GM18858 (cell line): ENCODE data around the gene RPUSD1.

ENCODE experiments used
- ATAC-seq: cut with Tn5 transposase; IDR thresholded peaks from one replicate; pipeline ENCODE4 v1.9.1; 2021; ENCODE audit not compliant: unreplicated experiment

The RPUSD1 gene

DNA sequence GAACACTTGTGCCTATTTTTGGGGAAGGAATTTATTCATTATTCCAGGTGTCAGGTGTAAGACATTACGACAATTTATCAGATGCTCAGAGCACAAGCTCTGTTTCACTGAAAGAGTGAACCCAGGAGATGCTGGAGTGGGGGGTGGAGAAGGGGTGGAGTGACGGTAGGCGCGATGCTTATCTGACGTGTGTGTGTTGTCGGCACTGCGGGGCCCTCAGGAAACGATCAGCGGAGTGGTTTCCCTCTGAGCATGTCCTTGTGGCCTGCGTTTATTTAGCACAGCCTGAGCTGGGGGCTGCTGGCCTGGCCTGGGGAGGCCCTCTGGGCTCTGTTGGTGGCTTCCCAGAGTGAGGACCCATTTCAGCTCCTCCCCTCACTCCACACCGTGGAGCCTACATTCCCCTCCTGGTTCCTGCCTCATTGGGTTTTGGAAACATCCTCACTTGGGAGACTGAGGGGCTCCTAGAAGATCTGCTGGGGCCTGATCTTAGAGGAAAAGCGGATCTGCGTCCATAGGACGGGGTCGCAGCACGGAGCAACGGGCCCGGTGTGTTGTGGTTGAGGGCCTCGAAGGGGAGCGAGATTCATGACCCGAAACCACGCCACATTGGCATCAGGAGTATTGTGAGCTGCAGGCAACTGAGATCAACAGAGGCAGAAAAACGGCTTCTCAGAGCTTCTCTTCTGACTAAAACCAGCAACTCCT, 31.3 kb upstream of the RPUSD1 start:
- no peak for ATAC-seq

DNA sequence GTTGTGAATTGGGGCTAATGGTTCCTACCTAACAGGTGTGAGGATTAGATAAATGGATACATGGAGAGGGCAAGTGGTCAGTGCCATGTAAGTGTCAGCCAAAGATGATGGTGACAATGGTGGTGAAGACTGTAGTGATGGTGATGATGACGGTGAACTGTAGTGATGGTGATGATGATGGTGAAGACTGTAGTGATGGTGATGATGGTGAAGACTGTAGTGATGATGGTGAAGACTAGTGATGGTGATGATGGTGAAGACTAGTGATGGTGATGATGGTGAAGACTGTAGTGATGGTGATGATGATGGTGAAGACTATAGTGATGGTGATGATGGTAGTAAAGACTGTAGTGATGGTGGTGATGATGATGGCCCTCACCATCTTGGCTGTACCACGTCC, 30.4 kb upstream of the RPUSD1 start:
- ATAC-seq: no peak

- no peak for ATAC-seq
Observed at GRCh38 chr16:818132-818531, 30.0 kb upstream of the RPUSD1 start.

DNA sequence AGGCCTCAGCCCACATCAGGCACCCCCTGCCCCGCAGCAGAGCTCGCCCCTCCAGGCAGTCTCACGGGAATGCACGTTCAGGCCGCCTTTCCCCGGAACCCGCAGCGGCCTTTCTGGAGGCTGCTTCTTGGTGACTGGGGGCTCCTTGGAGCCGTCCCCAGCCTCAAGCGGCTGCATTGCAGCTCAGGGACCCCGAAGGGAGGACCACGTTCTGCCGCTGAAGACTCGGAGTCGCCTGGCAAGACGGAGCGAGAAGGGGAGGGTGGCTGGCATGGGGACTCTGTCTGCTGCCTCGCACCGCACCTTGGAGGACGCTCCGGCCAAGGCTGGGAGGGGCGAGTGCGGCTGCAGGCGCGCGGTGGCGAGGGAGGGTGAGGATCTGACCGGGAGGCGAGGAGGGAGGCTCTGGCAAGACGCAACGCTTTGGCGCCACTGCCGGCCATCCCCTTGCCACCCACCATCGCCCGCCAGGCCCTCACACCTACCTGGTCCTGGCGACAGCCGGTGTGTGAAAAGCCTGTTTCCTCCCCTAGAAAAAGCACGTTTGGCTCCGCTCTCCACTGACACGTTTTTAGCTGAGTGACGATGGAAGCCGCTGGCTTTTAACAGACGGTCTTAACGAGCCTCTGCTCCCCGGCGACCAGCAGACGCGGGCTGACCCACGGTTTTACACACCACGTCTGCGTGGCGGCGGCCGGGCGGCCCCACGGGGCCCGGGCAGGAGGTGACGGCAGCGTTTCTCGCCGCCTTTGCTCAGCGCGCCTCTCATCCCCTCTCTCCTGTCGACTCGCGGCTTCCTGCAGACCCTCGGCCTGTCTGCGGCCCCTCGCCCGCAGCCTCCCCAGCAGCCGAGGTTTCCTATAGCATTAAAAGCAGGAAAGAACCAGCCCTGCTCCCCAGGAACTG, 29.1 kb upstream of the RPUSD1 start:
- ATAC-seq: no peak

DNA sequence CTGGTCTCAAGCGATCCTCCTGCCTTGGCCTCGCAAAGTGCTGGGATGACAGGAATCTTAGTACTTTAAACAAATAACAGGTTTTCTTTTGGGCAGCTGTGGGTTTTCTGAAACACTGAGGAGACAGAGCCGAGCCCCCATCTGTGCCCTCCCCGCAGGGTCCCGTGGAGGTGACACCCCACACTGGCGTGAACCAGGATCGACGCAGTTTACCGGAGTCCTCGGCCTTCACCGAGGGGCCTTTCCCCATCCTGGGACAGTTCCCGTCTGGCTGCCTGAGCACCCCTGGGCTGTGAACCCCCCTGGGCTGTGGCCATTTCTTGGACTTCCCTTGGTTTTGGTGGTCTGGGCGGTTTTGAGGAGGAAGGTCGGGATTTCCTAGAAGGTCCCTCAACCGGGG, 27.7 kb upstream of the RPUSD1 start:
- ATAC-seq: no peak

GRCh38 chr16:814974-815373, 26.8 kb upstream of the RPUSD1 start:
- ATAC-seq: no peak

DNA sequence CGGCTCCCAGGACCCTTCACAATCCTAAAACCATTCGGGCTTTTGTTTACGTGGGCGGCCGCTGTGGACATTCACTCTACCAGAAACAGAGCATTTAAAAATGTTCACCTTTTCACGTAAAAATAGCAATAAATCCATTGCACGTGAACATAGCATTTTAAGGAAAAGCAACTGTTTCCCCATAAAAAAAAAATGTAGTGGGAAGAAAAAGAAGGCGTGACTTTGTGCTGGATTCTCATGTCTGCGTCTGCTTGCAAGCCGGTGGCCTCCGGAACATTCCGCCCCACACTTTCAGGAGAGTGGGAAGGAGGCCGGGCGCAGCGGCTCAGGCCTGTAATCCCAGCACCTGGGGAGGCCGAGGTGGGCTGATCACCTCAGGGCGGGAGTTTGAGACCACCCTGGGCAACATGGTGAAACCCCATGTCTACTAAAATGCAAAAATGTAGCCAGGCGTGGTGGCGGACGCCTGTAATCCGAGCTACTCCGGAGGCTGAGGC, 25.8 kb upstream of the RPUSD1 start:
- ATAC-seq: no peak

- no peak for ATAC-seq
Observed at GRCh38 chr16:813204-813915, 25.2 kb upstream of the RPUSD1 start.

GRCh38 chr16:808085-808386, 19.9 kb upstream of the RPUSD1 start:
- ATAC-seq: no peak

DNA sequence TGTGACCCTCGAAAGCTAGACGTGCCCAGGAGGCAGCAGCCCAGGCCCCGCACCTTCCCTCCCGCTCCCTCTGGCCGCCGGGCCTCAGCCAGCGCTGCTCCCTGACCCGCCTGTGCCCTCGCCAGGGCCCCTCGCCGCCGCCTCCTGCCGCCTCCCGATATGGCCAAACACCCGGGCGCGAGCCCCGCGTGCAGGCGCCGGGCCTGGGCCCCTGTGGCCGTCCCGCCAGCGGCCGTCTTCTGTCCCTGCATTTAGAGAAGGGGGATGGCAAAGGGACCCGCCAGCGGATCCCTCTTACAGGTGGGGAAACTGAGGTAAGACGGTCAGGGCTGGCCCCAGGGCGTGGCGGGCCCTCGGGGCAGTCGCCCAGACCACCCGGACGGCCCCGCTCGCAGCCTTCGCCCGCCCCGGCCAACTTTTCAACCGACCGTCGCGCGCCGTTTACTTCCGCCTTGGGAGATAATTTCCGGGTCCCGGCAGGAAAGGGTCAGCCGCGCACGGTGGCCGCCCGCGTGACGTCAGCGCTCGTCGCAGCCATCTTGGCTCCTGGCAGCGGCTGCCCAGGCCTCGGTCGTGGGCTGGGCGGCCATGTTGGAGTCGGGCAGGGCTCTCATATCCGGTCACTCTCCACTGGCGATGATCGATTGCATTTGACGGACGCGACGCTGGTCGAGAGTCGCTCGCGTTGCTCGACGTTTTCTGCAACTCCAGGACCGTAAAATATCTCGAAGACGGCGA, 19.3 kb upstream of the RPUSD1 start:
- no peak for ATAC-seq

DNA sequence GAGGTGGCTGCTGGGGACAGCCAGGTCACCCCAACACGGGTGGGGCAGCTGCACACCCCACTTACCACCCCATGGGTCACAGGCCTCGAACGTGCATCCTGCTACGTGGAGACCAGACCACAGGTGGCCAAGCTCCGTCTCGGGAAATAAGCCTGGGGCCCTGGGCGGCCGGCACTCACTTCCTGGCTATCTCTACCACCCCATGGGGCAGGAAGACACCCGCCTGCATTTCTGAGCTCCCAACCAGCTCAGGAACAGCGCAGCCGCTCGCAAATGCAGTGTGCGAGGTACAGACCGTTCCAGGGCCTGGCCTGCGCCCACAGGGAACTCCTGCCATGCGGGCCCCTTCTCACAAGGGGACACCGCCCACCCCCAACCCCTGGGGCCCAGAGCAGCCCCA, 17.3 kb upstream of the RPUSD1 start:
- ATAC-seq: no peak

- no peak for ATAC-seq
Observed at GRCh38 chr16:804193-805048, 16.2 kb upstream of the RPUSD1 start.

GRCh38 chr16:803754-804080, 15.5 kb upstream of the RPUSD1 start:
- ATAC-seq: no peak

GRCh38 chr16:802914-803753, 15.0 kb upstream of the RPUSD1 start:
- no peak for ATAC-seq

DNA sequence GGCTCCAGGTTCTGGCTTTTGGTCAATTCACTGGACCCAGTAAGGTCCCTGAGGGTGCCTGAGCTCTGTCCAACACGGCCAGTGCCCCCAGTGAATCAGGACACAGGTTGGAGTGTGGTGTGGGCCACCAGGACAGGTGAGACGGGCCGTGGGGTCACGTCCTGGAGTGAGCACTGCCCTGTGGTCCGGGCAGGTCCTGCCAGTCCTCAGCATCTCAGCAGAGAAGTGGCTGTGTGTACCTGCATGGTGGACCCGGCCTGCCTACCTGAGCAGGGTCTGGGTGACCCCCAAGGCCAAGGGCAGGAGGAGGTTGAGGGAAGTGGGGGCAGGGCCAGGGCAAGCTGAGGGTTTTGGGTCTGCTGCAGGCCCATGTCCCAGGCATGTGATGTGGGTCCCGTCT, 14.3 kb upstream of the RPUSD1 start:
- ATAC-seq: no peak

DNA sequence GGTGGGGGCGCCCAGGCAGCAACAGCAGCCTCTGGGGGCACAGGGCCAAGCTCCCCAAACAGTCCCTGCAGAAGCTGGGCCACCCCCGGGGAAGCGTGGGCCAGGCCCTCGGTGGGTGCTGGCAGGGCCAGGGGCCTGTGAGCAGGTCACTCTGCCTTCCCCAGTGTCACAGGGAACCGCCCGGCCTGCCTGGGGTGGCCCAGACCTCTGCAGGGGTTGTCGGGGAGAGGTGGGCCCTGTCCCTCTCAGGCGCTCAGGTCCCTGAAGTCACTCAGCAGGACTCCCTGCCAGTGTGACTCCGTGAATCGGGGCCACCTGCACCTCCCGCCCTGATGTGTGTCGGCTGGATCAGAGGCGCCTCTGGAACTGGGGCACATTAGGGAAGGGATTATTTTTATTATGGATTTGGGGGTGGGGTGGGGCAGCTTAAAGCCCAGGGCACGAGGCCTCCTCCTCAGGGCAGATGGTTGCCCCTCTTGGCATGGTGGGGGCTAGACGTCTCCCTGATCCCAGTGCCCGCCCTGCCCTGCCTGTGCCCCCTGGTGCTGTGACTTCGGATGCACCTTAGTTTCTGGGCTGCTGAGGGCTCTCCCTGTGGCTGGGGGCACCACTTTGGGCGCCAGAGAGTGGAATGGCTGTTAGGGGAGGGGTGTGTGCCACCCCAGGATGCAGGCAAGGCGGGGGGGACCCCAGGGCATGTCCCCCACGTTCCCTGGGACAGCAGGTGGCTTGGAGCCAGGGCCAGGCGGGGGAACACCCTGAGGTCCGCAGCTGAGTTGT, 13.6 kb upstream of the RPUSD1 start:
- no peak for ATAC-seq

DNA sequence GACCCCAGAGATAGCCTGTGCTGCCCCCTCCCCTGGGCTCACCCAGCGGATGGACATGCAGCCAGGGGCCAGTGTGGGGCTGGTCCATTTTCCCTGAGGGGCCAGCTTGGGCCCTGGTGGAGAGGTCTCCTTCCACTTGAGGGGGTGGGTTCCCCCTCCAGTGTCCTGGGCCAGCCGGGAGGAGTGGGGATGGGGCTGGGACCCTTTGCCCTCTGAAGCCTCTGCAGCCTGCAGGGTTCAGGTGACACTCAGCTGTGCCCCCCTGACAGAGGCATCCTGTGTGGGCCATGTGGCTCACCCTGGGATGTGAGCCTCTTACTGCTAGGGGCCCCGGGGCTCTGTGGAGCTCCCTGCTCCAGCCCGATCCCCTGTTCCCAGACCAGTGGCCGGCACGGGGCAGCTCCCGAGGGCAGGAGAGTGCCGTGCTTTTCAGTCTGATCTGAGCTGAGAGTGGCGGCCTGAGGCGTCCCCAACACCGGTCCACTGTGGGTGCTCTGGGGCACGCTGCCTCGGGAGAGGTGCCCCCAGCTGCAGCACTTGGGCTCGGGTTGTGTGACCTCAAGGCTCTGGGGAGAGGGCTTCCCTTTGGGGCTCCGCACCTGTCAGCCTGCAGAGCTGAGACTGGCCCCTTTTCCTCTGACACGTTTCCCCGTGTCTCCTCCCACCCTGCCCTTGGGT, 12.8 kb upstream of the RPUSD1 start:
- no peak for ATAC-seq
